Spinal cord (tissue), 10 donors: Measurements from ENCODE around the gene HEATR5A. TPM values are rescaled to one million over a fixed set of nuclear protein-coding genes. Genes with fewer than 3 reads are reported as not detected.
"Not testable (repeated sequence)": the region's sequence is repeated elsewhere in the genome, so short reads cannot be mapped to it uniquely, and the experiment has no call there.

Experiments used
- DNase-seq, 6 donors: peaks; one replicate each; pipeline versions ENCODE4 v3.0.0 to v3.0.0-alpha.2; 2013 to 2015; ENCODE audit warnings: low spot score in 6 of 6, low read depth in 4 of 6
- H3K27ac ChIP-seq: one replicate; pipeline ENCODE4 v1.5.1; 2013; ENCODE audit warnings: low read depth, low read length, control low read depth
- H3K27me3 ChIP-seq: one replicate; pipeline ENCODE4 v1.6.1; 2013; ENCODE audit warnings: low read length; ENCODE audit not compliant: control insufficient read depth, insufficient read depth
- H3K36me3 ChIP-seq: one replicate; pipeline ENCODE4 v1.6.1; 2013; ENCODE audit warnings: low read length; ENCODE audit not compliant: control insufficient read depth, insufficient read depth
- H3K4me1 ChIP-seq: one replicate; pipeline ENCODE4 v1.6.1; 2013; ENCODE audit warnings: low read length; ENCODE audit not compliant: control insufficient read depth, insufficient read depth
- H3K4me3 ChIP-seq: one replicate; pipeline ENCODE4 v1.5.1; 2013; ENCODE audit warnings: low read depth, low read length, control low read depth
- H3K9me3 ChIP-seq: one replicate; pipeline ENCODE4 v1.6.1; 2013; ENCODE audit warnings: low read length; ENCODE audit not compliant: control insufficient read depth, insufficient read depth
- WGBS: methylation state at CpG from one replicate; pipeline ENCODE4 v1.1.5; 2013; ENCODE audit warnings: missing lambda C conversion rate; ENCODE audit not compliant: insufficient coverage; 5-methylcytosine and 5-hydroxymethylcytosine counted together
- polyA plus RNA-seq, 2 donors: library from polyadenylated mRNA; unstranded; fragments of 120-200 nt; gene quantifications; one replicate each; pipeline ENCODE4 v1.2.1, GENCODE V29; 2013; ENCODE audit not compliant: insufficient read length in 2 of 2
- total RNA-seq, 2 donors: library from RNA; depleted of rRNA in 1 of 2; stranded (reverse); fragments of 120-200 nt in 1 of 2; fragments of >200 nt in 1 of 2; gene quantifications; one replicate each; pipeline versions ENCODE4 v1.2.3 to v1.2.4, GENCODE V29; 2013 to 2014
- donor health status: healthy.

Gene HEATR5A
- total and polyA plus RNA-seq, 4 donors: 20.4 to 74.2 (median 37.1) TPM

- DNase-seq: no peak
- Histone ChIP-seq H3K36me3 (peaks cover 7% of the 10 kb centered on the region), H3K4me1 (no peaks in the 10 kb centered on the region), H3K27ac (no peak overlapping the region), H3K4me3 (no peak overlapping the region), H3K27me3 (no peaks in the 10 kb centered on the region), H3K9me3 (no peaks in the 10 kb centered on the region)
- 100% methylated on average over 2 of the region's 3 CpGs for WGBS
Observed at GRCh38 chr14:31341280-31341679, 79.1 kb downstream of the HEATR5A start.

GRCh38 chr14:31340297-31341063 lies 79.9 kb downstream of the HEATR5A start:
- H3K36me3 ChIP-seq: peaks cover 11% of the 10 kb centered on the region
- no peaks in the 10 kb centered on the region for H3K4me1 ChIP-seq
- H3K27me3 ChIP-seq: no peaks in the 10 kb centered on the region
- WGBS: 83% methylated on average over 1 of the region's 5 CpGs
- no peak overlapping the region for H3K4me3 ChIP-seq
- DNase-seq: no peak
- no peaks in the 10 kb centered on the region for H3K9me3 ChIP-seq
- H3K27ac ChIP-seq: no peak overlapping the region

DNA sequence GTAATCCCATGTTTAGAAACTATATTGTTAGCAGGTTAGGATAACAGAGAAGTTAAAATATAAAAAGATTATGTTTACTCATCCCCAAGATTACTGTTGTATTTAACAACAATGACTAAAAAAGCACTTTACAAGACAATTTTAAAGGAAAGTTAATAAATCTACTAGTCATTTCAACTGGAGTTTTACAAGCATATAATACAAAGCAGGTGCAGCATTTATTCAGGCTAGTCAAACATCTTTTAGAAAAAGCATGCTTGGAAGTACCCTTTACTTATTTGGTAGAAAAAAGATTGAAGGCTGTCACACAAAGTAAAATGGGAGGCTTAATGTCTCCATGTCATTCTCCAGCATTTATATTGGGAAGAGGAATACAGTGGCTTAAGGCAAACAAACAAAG lies 80.6 kb downstream of the HEATR5A start:
- no peak overlapping the region for H3K27ac ChIP-seq
- no peaks in the 10 kb centered on the region for H3K4me1 ChIP-seq
- H3K4me3 ChIP-seq: no peak overlapping the region
- H3K27me3 ChIP-seq: no peaks in the 10 kb centered on the region
- H3K36me3 ChIP-seq: peaks cover 11% of the 10 kb centered on the region
- no peak for DNase-seq
- peaks cover 2% of the 10 kb centered on the region for H3K9me3 ChIP-seq

DNA sequence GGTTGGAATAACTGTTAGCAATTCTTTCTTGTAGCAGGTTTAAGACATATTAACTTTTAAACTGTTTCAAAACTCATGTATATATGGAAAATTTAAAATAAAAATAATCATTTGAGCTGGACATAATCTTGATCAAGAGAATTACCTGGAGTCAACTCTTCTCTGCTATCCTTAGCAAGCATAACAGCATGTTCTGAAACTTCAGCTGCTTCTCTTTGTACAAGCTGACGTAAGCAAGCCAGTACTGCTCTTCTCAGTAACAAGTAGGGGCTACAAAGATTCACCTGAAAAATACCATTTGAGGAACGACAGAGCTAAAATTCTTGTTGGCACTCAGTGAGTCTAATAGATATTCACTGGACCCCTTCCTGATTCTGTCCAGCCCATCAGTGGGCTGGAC lies 83.0 kb downstream of the HEATR5A start:
- Histone ChIP-seq H3K4me3 (no peak overlapping the region), H3K27me3 (no peaks in the 10 kb centered on the region), H3K9me3 (peaks cover 6% of the 10 kb centered on the region), H3K27ac (no peak overlapping the region), H3K4me1 (no peaks in the 10 kb centered on the region), H3K36me3 (peaks cover 14% of the 10 kb centered on the region)
- no peak for DNase-seq
- WGBS: 100% methylated on average over 1 of the region's 2 CpGs

- WGBS: 100% methylated on average over 1 of the region's 4 CpGs
- Histone ChIP-seq H3K27me3 (no peaks in the 10 kb centered on the region), H3K4me1 (no peaks in the 10 kb centered on the region), H3K4me3 (no peak overlapping the region), H3K36me3 (peaks cover 14% of the 10 kb centered on the region), H3K9me3 (peaks cover 6% of the 10 kb centered on the region), H3K27ac (no peak overlapping the region)
- no peak for DNase-seq
Observed at GRCh38 chr14:31336646-31337045, 83.7 kb downstream of the HEATR5A start.

DNA sequence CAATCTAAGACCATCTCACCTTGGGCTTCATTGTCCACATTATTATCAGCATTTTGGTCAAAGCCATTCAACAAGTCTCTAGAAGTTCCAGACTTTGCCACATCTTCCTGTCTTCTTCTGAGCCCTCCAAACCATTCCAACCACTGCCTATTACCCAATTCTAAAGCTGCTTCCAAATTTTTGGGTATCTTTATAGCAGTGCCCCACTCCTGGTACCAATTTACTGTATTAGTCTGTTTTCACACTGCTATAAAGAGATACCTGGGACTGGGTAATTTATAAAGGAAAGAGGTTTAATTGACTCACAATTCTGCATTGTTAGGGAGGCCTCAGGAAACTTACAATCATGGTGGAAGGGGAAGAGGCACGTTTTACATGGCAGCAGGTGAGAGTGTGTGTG lies 89.0 kb downstream of the HEATR5A start:
- not testable (repeated sequence) for H3K4me1 ChIP-seq, H3K27me3 ChIP-seq, DNase-seq, H3K27ac ChIP-seq, H3K4me3 ChIP-seq
- Histone ChIP-seq H3K36me3 (peaks cover 14% of the 10 kb centered on the region), H3K9me3 (peaks cover 13% of the 10 kb centered on the region)
- WGBS: no CpG with 5 or more reads among the region's 1 CpG

DNA sequence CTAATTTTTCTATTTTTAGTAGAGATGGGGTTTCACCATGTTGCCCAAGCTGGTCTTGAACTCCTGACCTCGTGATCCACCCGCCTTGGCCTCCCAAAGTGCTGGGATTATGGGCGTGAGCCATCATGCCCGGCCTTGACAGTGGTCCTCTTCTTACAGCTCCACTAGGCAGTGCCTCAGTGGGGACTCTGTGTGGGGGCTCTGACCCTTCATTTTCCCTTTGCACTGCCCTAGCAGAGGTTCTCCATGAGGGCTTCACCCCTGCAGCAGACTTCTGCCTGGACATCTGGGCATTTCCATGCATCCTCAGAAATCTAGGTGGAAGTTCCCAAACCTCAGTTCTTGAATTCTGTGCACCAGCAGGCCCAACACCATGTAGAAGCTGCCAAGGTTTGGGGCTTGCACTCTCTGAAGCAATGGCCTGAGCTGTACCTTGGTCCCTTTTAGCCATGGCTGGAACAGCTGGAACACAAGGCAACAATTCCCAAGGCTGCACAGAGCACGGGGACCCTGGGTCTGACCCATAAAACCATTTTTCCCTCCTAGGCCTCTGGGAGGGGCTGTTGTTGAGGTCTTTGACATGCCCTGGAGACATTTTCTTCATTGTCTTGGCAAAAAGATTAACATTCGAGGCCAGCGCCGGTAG lies 90.4 kb downstream of the HEATR5A start:
- H3K4me3 ChIP-seq, H3K27ac ChIP-seq, H3K27me3 ChIP-seq, H3K4me1 ChIP-seq, H3K36me3 ChIP-seq, DNase-seq: not testable (repeated sequence)
- H3K9me3 ChIP-seq: peaks cover 12% of the 10 kb centered on the region
- 91% methylated on average over 7 of the region's 8 CpGs for WGBS

- Histone ChIP-seq H3K9me3 (peaks cover 5% of the 10 kb centered on the region), H3K4me1 (no peaks in the 10 kb centered on the region), H3K36me3 (peaks cover 5% of the 10 kb centered on the region), H3K27ac (no peak overlapping the region), H3K27me3 (no peaks in the 10 kb centered on the region), H3K4me3 (no peak overlapping the region)
- no peak for DNase-seq
Observed at GRCh38 chr14:31326111-31326510, 94.2 kb downstream of the HEATR5A start.

DNA sequence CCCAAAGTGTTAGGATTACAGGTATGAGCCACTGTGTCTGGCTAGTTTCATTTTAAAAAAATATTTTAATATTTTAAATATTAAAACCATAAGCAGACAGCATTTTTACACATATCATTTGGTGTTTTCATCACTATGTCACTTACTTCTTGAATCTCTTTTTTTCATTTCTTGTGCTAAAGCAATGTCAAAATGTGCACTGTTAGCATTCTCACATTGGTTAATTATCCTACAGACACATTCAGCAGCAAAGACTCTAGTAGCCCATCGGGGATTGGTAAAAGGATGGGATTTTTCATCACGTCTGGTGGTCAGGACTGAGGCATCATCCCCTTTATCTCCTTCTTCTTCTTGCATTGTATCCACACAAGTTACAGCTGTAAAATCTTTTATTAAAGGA lies 96.9 kb downstream of the HEATR5A start:
- peak in 1 of 6 donors; percentile 6 for DNase-seq
- Histone ChIP-seq H3K9me3 (no peaks in the 10 kb centered on the region), H3K36me3 (peaks cover 7% of the 10 kb centered on the region), H3K27ac (no peak overlapping the region), H3K4me3 (no peak overlapping the region), H3K4me1 (peaks cover 5% of the 10 kb centered on the region), H3K27me3 (no peaks in the 10 kb centered on the region)
- WGBS: no CpG with 5 or more reads among the region's 2 CpGs
